Ecto neural progenitor cell (in vitro differentiated cells): ENCODE measurements around the gene PSMG1.
A peak's percentile ranks its signal among the peaks of the same experiment; 100 is the strongest.
"Not testable (repeated sequence)": the region's sequence is repeated elsewhere in the genome, so short reads cannot be mapped to it uniquely, and the experiment has no call there.

ENCODE experiments used
- DNase-seq: peaks from one replicate; pipeline ENCODE4 v3.0.0-alpha.2; 2018; ENCODE audit warnings: low spot score

The PSMG1 gene, protein sequence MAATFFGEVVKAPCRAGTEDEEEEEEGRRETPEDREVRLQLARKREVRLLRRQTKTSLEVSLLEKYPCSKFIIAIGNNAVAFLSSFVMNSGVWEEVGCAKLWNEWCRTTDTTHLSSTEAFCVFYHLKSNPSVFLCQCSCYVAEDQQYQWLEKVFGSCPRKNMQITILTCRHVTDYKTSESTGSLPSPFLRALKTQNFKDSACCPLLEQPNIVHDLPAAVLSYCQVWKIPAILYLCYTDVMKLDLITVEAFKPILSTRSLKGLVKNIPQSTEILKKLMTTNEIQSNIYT

DNA sequence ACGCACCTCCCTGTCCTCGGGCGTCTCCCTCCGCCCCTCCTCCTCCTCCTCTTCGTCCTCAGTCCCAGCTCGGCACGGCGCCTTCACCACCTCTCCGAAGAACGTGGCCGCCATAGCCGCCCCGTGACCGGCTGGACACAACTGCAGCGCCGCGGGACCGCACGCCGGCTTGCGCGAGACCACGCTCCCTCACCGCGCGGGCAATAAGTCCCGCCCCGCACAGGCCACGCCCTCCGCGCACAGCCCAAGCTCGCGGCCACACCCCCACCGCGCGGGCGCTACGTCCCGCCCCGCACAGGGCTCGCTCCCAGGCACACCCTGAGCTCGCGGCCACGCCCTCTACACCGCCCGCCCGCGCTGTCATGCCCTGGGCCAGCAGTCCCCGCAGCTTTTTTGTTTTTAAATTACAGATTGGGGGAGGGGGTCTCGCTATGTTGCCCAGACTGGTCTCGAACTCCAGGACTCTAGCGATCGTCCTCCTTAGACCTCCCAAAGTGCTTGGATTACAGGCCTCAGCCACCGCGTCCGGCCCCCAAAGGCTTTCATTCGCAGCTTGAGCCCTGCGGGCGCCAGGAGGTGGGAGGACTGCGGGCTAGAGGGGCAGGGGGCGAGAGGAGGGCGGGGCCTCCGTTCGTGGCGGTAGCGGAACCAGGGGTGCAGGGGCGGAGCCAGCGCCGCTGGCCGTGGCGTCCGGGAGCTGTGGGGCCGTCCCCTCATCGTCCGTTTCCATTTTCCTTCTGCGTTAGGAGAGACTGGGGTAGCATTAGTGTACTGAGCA is at the start of gene PSMG1:
PSMG1 (minus strand) TSS at position 180 of the 778 bp plus-strand sequence; CDS start at position 114, 66 bp downstream.
- DNase-seq: peak; percentile 96

DNA sequence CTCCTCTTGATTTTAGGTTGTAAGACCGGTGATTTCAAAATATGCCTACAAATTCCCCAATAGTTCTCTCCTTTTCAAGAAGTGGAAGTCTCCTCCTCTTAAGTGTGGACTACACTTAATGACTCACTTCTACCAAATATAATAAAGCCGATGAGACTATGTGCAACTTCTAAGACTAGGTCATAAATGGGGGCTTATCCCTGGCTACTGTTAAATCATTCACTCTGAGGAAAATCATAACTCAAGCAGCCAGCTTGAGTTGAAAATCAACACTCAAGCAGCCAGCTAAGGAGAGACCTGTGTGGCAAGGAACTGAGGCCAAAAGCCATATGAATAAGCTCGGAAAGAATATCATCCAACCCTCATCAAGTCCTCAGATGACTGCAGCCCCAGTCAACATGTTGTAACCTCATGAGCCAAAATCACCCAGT is 49.6 kb upstream of the PSMG1 start:
- DNase-seq: no peak

DNA sequence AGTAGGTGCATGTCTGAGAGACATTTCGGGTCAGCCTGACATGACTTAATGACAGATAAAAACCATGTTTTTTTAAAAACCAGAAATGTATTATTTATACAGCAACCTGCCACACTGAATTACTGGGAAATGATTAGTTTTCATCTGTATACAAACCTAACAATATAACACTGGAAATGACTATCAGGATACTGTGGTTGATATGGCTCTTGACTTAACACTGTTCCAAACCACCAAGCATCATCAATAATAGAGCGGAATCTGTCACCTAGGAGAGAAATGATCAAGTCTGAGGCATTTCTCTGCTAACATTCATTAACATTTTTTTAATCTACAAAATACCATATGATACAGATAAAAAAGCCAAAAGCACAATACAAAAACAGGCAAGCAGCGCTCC is 41.7 kb upstream of the PSMG1 start:
- DNase-seq: no peak

DNA sequence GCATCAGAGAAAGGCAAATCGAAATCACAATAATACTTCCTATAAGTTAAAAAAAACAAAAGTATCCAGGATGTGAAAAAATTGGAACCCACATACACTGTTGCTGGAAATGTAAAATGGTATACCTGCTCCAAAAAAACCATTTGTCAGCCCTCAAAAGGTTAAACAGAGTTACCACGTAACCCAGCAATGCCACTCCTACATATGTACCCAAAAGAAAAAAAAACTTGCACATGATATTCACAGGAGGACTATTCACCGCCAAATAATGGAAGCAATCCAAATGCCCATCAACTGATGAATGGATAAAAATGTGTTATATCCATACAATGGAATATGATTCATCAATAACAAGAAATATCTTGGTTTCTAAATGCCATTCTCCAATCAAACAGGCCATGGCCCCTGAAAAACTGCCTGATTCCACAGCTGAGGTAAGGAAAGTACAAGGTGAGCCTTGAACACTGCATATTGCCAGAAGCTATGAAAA is 38.8 kb upstream of the PSMG1 start:
- no peak for DNase-seq

DNA sequence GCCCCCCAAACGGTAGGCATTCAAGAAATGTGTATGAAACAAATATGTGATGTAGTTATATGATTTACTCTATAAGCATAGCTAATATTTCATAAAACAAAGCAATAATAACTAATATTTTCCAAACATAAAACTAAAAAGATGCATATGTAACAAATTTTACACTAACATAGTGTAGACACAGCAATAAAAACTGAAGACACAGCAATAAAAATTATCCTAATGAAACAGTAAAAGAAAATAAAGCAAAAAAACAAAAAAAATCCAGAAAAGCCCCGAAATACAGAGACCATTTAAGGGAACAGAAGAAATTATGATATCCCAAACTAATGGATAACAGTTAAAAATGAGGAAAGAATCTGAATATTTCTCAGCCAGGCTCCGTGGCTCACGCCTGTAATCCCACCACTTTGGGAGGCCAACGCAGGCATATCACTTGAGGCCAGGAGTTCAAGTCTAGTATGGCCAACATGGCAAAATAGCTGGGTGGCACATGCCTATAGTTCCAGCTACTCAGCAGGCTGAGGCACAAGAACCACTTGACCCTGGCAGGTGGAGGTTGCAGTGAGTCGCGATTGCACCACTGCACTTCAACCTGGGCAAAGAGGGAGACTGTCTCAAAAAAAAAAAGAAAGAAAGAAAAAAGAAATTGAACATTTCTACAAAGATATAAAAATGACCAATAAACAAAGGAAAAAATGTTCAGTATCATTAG is 38.2 kb upstream of the PSMG1 start:
- no peak for DNase-seq

DNA sequence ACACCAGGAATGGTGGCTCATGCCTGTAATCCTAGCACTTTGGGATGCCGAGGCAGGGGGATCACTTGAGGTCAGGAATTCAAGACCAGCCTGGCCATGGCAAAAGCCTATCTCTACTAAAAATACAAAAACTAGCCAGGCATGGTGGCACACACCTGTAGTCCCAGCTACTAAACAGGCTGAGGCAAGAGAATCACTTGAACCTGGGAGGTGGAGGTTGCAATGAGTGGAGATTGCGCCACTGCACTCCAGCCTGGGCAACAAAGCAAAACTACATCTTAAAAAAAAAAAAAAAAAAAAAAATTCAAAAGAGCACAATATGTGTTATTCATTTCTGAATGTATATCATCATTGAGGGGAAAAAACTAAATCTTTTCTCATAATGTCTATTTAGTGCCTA is 37.6 kb upstream of the PSMG1 start:
- not testable (repeated sequence) for DNase-seq

DNA sequence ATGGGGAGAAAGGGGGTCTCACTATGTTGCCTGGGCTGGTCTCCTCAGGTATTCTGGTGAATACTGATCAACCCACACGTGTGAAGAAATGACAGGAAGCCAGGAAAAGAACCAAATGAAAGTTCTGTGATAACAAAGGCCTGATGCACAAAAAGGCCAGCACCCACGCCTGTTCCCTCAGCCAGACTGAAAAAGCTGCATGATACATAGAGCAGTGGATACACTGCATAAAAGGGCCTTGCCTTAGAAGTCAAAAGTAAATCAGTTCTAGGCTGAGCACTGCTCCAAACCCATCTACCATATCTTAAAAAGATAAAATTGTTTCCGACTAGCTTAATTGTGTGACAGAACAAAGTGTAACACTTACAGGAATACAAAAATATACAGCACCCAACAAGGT is 36.9 kb upstream of the PSMG1 start:
- no peak for DNase-seq

DNA sequence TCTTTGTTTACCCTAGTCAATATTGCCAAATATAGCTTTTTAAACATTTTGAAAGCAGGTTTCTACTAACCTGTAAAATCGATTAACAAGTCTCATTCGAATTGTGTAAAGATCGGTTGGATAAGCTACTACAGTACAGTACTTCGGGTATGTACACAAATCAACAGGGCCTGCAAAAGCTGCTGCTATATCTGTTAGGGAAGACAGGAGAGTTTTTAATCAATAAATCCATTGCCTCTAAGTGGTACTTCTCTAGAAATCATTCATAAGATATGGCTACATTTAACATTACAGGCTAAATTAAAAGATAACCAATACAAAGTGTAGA is 34.8 kb upstream of the PSMG1 start:
- DNase-seq: no peak

DNA sequence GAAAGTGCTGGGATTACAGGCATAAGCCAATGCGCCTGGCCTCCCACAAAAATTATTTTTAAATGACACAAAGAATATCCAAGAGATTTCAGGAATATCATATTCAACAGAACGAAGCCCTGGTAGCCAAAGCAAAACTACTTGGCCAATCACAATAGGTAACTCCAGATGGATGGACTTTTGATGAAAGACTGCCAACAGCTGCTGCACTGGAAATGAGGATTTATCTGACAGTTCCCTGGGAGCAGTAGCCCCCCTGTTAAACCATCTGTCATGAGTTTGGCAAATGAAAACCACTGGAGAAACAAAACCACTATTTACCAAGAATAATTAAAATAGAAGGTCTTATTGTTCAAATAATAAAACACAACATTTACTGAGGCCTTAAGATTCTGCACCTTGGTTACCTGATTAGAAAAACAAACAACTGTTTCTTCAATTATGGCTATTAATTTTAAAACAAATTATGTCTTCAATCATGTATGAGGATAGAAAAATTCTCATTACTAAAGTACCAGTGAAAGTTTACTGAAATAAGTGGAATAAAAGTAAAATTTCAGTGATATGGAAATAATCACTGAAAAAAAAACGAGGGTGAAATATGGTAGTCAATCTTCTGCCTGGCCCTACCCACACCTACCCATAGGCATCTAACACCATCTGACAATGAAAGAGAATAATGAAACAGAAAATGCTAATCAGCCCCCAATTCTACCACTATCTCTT is 34.3 kb upstream of the PSMG1 start:
- no peak for DNase-seq

DNA sequence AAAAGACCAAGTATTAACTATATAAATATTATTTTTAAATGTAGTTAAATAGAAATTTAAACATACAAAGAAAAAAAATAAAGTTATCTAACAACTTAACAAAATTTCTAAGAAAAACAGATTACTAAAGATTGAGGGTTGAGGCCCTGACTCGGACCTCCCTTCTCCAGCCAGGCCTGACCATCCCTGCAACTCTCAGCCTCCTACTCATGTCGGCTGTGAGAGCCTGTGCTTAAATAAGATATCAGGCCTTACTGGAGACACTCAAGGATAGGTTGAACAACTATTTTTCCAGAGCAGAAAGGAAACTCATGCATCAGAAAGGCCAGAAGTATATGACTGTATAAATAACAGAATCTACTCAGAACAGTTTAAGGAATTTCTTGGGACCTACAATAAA is 33.0 kb upstream of the PSMG1 start:
- no peak for DNase-seq

DNA sequence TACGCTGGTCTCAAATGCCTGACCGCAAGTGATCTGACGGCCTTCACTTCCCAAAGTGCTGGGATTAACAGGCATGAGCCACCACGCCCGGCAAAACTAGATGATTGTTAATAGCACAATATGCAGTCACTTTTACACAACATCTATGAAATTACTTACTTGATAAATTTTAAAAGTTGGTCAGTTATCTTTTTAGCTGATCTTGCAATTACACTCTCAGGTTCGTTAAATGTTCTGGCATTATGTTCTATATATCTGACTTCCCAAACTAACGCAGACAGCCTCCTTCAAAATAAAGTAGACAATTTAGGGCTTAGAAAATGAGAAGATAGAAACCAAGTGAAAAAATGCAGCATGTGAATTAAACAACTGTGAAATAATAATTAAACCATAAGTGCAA is 31.8 kb upstream of the PSMG1 start:
- no peak for DNase-seq

DNA sequence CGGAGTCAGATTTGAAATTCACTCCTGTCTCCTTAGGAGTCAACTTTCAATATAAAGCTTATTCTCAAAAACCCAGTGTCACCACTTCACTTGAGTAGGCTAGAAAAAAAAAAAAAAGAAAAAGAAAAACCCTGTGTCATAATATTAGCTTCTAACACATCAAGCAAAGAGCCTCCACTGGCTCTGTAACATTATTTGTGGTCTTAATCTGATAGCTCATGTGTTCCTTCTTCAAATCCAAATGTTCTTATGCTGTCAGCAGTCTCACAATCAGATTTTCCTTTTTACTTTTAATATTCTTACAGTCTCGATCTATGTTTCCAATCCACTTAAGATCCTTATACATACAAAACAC is 26.1 kb upstream of the PSMG1 start:
- DNase-seq: no peak

DNA sequence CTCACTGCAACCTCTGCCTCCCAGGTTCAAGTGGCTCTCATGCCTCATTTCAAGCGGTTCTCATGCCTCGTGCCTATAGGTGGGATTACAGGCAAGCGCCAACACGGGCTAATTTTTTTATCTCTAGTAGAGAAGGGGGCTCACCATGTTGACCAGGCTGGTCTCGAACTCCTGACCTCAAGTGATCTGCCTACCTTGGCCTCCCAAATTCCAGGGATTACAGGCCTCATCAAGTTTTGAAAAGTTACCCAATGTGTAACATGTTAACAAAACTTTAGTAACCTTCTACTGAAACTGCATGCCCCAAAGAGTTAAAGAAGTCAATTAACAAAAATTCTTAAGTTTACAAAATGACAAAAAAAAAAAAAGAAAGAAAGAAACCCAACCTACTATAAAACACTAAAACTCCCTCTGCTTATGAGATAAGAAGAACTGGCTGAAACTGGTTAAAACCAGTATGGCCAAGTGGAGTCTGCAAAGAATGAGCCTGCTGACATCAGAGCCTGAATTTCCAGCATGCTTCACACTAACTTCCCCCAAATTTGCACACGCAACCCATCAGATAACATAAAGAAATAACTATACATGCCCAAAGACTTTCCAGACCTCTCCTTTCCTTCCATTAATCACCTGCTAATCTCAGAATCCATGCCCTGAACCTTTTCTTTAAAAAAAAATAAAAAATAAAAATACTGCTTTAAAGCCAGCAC is 25.5 kb upstream of the PSMG1 start:
- DNase-seq: no peak

DNA sequence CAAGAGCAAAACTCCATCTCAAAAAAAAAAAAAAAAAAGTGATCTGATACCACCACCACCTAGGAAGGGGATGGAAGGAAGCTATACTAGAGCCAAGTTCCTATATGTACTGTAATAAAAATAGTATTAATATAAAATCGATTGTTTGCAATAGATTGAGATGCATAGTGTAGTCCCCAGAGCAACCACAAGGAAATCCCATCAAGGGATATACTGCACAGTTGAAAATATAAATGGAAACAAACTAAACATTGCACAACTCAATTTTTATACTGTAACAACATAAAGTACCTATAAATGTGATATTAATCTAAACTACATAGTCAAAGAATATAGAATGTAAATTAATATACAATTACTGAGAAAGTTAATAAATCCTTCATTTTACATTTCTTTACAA is 20.9 kb upstream of the PSMG1 start:
- DNase-seq: no peak

DNA sequence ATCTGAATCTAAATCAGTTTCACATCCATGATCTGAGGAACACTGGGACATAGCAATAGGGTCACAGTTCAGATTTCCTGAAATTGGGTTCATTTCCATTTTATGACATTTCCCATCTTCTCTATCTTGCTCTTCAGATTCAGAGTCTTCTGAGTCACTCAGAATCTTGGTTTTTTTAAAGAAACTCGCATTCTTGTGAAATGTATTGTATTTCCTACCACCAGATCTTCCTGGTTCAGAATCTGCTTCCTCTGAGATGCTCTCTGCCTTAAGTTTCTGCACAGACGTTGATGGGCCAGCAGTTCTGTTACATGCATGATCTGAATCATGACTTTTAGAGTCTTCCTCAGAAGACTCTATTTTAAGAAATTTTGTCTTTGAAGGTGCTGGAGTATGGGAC is 15.5 kb upstream of the PSMG1 start:
- DNase-seq: no peak

DNA sequence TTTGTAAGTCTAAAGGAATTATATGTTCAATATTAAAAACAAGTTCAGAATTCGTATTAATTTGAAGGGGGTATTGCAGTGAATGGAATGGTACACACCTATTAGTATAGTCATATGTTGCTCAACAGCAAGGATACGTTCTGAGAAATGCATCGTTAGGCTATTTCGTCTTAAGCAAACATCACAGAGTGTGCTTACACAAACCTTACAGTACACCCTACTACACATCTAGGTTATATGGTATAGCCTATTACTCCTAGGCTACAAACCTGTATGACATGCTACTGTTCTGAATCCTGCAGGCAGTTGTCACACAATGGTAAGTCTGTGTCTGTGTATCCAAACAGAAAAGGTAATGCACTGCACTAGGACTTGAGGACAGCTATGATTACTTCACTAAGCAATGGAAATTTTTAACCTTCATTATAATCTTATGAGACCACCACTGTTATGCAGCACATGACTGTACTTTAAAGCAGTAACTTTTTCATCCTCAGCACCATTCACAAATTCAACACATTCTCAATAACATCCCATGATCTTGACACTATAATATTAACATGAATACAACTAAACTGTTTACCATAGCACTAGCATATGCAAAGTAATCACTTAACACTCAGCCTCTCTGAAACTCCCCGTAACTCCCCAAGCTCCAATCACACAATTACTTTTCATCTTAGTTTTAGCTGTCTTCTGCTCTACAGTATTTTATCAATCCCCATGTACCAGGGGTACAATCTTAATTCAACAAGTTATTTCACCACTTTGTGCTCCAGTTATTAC is 14.4 kb upstream of the PSMG1 start:
- DNase-seq: no peak

DNA sequence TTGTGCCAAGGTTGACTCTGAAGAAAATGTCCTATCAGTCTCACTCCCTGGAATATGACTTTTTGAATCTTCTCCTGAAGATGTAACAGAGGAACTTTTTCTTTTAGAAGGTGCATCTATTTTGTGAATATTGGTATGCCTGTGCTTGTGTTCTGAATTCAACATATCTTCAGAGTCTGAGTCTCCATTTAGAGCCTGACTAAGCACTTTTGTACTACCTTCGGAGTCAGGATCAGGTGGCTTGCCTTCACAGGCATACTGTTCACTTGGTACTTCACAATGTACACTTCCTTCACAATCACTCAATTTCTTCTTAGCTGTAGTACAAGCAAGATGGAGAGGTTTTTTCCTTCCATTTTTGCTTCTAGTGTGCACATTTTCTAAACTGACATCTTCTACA is 13.6 kb upstream of the PSMG1 start:
- DNase-seq: no peak

DNA sequence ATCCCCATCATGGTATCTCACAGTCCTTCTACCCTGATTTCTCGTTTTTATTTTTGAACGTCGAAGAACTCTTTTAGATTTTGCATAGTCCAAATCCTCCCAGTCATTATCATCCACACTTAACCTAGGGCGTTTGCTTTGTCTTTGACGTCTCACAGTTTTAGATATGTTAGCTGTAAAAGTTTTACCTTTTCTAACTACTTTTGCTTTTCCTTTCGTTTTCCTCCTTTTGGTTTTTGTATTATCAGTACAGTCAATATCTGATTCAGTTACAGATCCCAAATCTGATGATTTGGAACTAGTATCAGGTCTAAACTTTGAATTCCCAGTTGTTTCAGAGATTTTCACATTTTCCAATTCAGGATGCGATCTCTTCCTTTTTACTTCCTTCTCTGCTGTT is 13.1 kb upstream of the PSMG1 start:
- no peak for DNase-seq

DNA sequence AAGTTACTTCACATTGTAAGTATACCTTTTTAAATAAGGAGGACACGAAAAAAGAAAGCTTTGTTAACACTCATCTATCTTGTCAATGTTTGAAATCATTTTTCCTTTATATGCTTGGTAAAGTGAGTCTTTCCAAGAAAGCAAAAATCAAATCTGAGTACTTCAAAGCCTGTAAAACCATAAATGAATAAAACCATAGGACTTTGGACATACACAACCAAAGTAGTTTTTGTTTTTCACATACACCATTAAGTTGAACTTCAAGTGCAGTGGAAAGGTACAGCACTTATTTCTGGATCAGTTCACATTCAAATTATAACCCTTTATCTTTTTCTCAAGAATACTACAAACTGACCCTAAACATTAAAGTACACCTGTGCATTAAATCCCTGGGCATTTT is 10.1 kb upstream of the PSMG1 start:
- no peak for DNase-seq

DNA sequence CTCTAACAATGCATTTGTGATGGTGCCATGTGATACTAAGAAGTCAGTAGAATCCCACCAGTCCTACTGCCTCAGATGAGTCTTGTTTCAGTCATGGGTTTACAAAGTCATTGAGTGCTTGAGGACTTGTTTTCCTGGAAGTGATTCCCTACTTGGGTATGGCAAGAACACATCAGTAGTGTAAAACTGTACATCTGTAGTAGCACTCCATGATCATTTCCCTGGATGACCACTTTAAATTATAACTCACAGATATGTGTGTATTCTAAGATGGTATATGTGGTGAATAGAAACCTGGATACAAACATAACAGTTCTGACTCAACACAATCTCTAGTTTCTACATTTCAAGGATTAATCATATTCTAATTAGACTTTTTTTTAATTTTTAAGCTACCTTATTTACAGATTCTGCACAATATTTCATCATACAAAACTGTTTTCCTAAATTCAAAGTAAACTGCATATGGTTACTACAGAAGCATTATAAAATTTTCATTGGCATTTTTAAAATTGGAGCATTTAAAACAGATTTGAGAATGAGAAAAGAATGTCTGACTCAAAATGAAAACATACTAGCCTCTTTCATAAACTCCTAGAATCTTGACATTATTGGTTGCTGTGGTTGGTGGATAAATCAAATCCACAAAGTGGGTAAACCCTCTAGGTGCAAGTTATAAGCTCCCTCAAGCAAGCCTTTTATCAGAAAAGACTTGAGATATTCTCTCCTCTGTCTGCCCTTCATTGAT is 6.8 kb upstream of the PSMG1 start:
- DNase-seq: no peak
